Endodermal cell (in vitro differentiated cells): ENCODE measurements around the gene BCL2L15. TPM values are rescaled to one million over a fixed set of nuclear protein-coding genes. Genes with fewer than 3 reads are reported as not detected.

Experiments used
- DNase-seq: peaks from one replicate; pipeline ENCODE4 v3.0.0-alpha.2; 2017
- H3K27ac ChIP-seq: 2 replicates; pipeline ENCODE4 v1.5.1; 2013; ENCODE audit warnings: mild to moderate bottlenecking, low read depth, low read length, moderate library complexity
- H3K27me3 ChIP-seq: 2 replicates; pipeline ENCODE4 v1.6.1; 2013; ENCODE audit warnings: mild to moderate bottlenecking, low read length, moderate library complexity; ENCODE audit not compliant: insufficient read depth, control insufficient read depth, poor library complexity, severe bottlenecking
- H3K36me3 ChIP-seq: 2 replicates; pipeline ENCODE4 v1.7.0; 2013; ENCODE audit warnings: mild to moderate bottlenecking, low read length, moderate library complexity; ENCODE audit not compliant: control insufficient read depth, insufficient read depth
- H3K4me1 ChIP-seq: one replicate; pipeline ENCODE4 v1.7.0; 2013; ENCODE audit warnings: low read length; ENCODE audit not compliant: control insufficient read depth, insufficient read depth
- H3K4me3 ChIP-seq: 2 replicates; pipeline ENCODE4 v1.5.1; 2013; ENCODE audit warnings: mild to moderate bottlenecking, low read length, moderate library complexity
- H3K9ac ChIP-seq: 2 replicates; pipeline ENCODE4 v1.6.1; 2013; ENCODE audit warnings: mild to moderate bottlenecking, low read length, moderate library complexity; ENCODE audit not compliant: poor library complexity, severe bottlenecking; ENCODE audit errors: extremely low read depth
- H3K9me3 ChIP-seq: 2 replicates; pipeline ENCODE4 v1.6.1; 2013; ENCODE audit warnings: mild to moderate bottlenecking, low read length, moderate library complexity; ENCODE audit not compliant: control insufficient read depth
- H3K27ac Mint-ChIP-seq: 2 replicates; pipeline ENCODE4 v1.8.0; 2020; ENCODE audit warnings: mixed read lengths
- H3K27me3 Mint-ChIP-seq: 2 replicates; pipeline ENCODE4 v1.8.0; 2021; ENCODE audit warnings: mild to moderate bottlenecking, mixed read lengths; ENCODE audit not compliant: insufficient read depth
- H3K36me3 Mint-ChIP-seq: 2 replicates; pipeline ENCODE4 v1.8.0; 2020; ENCODE audit warnings: low read depth, mixed read lengths
- H3K4me1 Mint-ChIP-seq: 2 replicates; pipeline ENCODE4 v1.8.0; 2020; ENCODE audit warnings: mixed read lengths
- H3K4me3 Mint-ChIP-seq: 2 replicates; pipeline ENCODE4 v1.8.0; 2020; ENCODE audit warnings: mild to moderate bottlenecking, moderate library complexity, mixed read lengths
- H3K9me3 Mint-ChIP-seq: 2 replicates; pipeline ENCODE4 v1.8.0; 2020; ENCODE audit warnings: mild to moderate bottlenecking, mixed read lengths
- CTCF ChIP-seq: fragments of 200-600 bp; sonication (generic); conservative IDR thresholded peaks from 2 replicates; pipeline ENCODE4 v1.5.0; 2021; ENCODE audit warnings: antibody characterized with exemption, mild to moderate bottlenecking
- WGBS, 2 experiments: methylation state at CpG; one replicate each; pipeline versions ENCODE4 v1.1.5 to v1.1.7; 2013; ENCODE audit warnings: missing lambda C conversion rate in 2 of 2, mixed read lengths in 1 of 2; ENCODE audit not compliant: insufficient coverage in 1 of 2, insufficient read length in 1 of 2; 5-methylcytosine and 5-hydroxymethylcytosine counted together
- total RNA-seq, 2 donors: library from RNA; stranded (reverse); fragmentation: NEBNext Ultra II Directional in 1 of 2; extraction: Animal tissue kit (Norgen Biotek cat#: 25700) in 1 of 2; gene quantifications; 2 replicates in 1 of 2; 3 replicates in 1 of 2; pipeline ENCODE4 v1.2.1, GENCODE V29; 2021

The BCL2L15 gene
- total RNA-seq, 2 donors from 2014 or later: 0.73 TPM; not detected in 1

- Histone ChIP-seq H3K27ac (no peak overlapping the region), H3K9me3 (no peaks in the 10 kb centered on the region), H3K27me3 (no peaks in the 10 kb centered on the region), H3K36me3 (no peaks in the 10 kb centered on the region), H3K4me3 (no peak overlapping the region), H3K9ac (no peak overlapping the region), H3K4me1 (no peaks in the 10 kb centered on the region)
- Mint-ChIP-seq H3K27ac (no peak overlapping the region), H3K9me3 (no peaks in the 10 kb centered on the region), H3K27me3 (no peaks in the 10 kb centered on the region), H3K4me1 (no peaks in the 10 kb centered on the region), H3K4me3 (no peak overlapping the region), H3K36me3 (no peaks in the 10 kb centered on the region)
- TF ChIP-seq CTCF: no peak
- DNase-seq: no peak
- 91 to 100% methylated on average over 1 to 3 of the region's 3 CpGs for WGBS, 2 experiments
Observed at GRCh38 chr1:113860891-113861290, 26.5 kb downstream of the BCL2L15 start.

GRCh38 chr1:113859478-113860175, 27.8 kb downstream of the BCL2L15 start:
- no peak for TF ChIP-seq CTCF
- Histone ChIP-seq H3K9me3 (no peaks in the 10 kb centered on the region), H3K4me3 (no peak overlapping the region), H3K4me1 (no peaks in the 10 kb centered on the region), H3K9ac (no peak overlapping the region), H3K27ac (no peak overlapping the region), H3K27me3 (no peaks in the 10 kb centered on the region), H3K36me3 (no peaks in the 10 kb centered on the region)
- no peaks in the 10 kb centered on the region for H3K4me1 Mint-ChIP-seq
- H3K36me3 Mint-ChIP-seq: no peaks in the 10 kb centered on the region
- H3K9me3 Mint-ChIP-seq: no peaks in the 10 kb centered on the region
- WGBS, 2 experiments: 94 to 100% methylated on average over 2 to 3 of the region's 3 CpGs
- no peaks in the 10 kb centered on the region for H3K27me3 Mint-ChIP-seq
- no peak overlapping the region for H3K4me3 Mint-ChIP-seq
- DNase-seq: no peak
- H3K27ac Mint-ChIP-seq: no peak overlapping the region

GRCh38 chr1:113858982-113859381, 28.4 kb downstream of the BCL2L15 start:
- Histone ChIP-seq H3K36me3 (no peaks in the 10 kb centered on the region), H3K27me3 (no peaks in the 10 kb centered on the region), H3K9ac (no peak overlapping the region), H3K4me1 (no peaks in the 10 kb centered on the region), H3K4me3 (no peak overlapping the region), H3K27ac (no peak overlapping the region), H3K9me3 (no peaks in the 10 kb centered on the region)
- TF ChIP-seq CTCF: no peak
- H3K27me3 Mint-ChIP-seq: no peaks in the 10 kb centered on the region
- H3K27ac Mint-ChIP-seq: no peak overlapping the region
- DNase-seq: no peak
- H3K36me3 Mint-ChIP-seq: no peaks in the 10 kb centered on the region
- H3K9me3 Mint-ChIP-seq: no peaks in the 10 kb centered on the region
- no peak overlapping the region for H3K4me3 Mint-ChIP-seq
- WGBS, 2 experiments: 88% methylated on average over 1 of the region's 1 CpG; no CpG with 5 or more reads in 1 of the 2 experiments
- no peaks in the 10 kb centered on the region for H3K4me1 Mint-ChIP-seq
